Measurements from ENCODE around the gene CCDC85A. TPM values are rescaled to one million over a fixed set of nuclear protein-coding genes. Genes with fewer than 3 reads are reported as not detected.

The CCDC85A gene
- total RNA-seq, 4 donors from 2014 or later: 2.7 to 3.7 (median 3.6) TPM

DNA sequence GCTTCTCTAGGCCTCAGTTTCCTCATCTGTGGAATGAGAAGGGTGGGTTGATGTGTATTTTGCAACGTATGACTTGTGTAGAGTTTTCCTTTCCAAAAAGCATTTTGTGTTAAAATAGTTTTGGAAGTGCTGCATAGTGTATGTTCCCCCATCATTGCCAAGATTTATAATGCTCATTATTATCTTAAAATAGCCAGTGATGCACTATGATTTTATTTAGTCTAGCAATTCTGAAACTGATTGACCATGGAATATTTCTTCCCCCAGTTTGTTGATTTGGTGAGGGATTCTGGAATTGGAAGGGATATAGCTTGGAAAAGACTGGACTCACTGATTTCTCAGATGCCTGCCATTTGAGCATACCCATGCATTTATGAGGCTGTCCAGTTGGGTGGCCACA lies 130.6 kb downstream of the CCDC85A start:
- intact Hi-C loops (cut with DNase I; ENCODE audit: low total_unique reads): no loop called here
- no peak overlapping the region for H3K4me3 ChIP-seq (ENCODE audit: low read depth, poor library complexity, severe bottlenecking)
- 53 to 68% methylated on average over 1 of the region's 1 CpG for WGBS, 2 donors
- DNase-seq (ENCODE audit: low spot score in 2 of 2): no peak
- TF ChIP-seq POLR2A (IDR thresholded peaks at IDR 0.05): no peak
- TF ChIP-seq, protein P1, sequence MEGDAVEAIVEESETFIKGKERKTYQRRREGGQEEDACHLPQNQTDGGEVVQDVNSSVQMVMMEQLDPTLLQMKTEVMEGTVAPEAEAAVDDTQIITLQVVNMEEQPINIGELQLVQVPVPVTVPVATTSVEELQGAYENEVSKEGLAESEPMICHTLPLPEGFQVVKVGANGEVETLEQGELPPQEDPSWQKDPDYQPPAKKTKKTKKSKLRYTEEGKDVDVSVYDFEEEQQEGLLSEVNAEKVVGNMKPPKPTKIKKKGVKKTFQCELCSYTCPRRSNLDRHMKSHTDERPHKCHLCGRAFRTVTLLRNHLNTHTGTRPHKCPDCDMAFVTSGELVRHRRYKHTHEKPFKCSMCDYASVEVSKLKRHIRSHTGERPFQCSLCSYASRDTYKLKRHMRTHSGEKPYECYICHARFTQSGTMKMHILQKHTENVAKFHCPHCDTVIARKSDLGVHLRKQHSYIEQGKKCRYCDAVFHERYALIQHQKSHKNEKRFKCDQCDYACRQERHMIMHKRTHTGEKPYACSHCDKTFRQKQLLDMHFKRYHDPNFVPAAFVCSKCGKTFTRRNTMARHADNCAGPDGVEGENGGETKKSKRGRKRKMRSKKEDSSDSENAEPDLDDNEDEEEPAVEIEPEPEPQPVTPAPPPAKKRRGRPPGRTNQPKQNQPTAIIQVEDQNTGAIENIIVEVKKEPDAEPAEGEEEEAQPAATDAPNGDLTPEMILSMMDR (IDR thresholded peaks at IDR 0.05): no peak

GRCh38 chr2:56314796-56315195 lies 131.0 kb downstream of the CCDC85A start:
- no peak overlapping the region for H3K4me3 ChIP-seq (ENCODE audit: low read depth, poor library complexity, severe bottlenecking)
- DNase-seq (ENCODE audit: low spot score in 2 of 2): no peak
- intact Hi-C loops (cut with DNase I; ENCODE audit: low total_unique reads): no loop called here
- no peak for TF ChIP-seq POLR2A (IDR thresholded peaks at IDR 0.05)
- TF ChIP-seq, protein P1 (IDR thresholded peaks at IDR 0.05): no peak
- 47 to 52% methylated on average over 2 of the region's 2 CpGs for WGBS, 2 donors

- no peak overlapping the region for H3K4me3 ChIP-seq (ENCODE audit: low read depth, poor library complexity, severe bottlenecking)
- intact Hi-C loops (cut with DNase I; ENCODE audit: low total_unique reads): no loop called here
- DNase-seq (ENCODE audit: low spot score in 2 of 2): no peak
- no peak for TF ChIP-seq POLR2A (IDR thresholded peaks at IDR 0.05)
- TF ChIP-seq, protein P1 (IDR thresholded peaks at IDR 0.05): no peak
These were observed 131.6 kb downstream of the CCDC85A start for GRCh38 chr2:56315376-56315775.

DNA sequence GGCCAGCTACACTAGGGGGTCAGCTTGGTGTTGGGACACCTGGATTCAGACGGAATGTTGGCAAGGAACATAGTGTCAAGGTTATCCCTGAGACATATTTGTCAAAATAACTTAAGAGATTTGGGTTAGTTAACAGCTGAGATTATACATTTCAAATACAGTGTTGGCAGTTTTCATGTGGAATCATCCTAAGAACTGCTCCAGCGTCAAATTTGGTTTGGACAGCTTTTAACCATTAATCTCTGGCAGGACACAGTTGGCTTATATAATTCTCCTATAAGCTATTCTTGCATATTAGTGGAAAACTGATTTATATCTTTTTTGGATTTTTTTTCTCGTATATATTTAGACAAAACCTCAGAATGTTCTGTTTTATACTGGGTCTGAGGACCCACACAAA lies 132.2 kb downstream of the CCDC85A start:
- 80 to 89% methylated on average over 3 of the region's 3 CpGs for WGBS, 2 donors
- no peak for TF ChIP-seq POLR2A (IDR thresholded peaks at IDR 0.05)
- TF ChIP-seq, protein P1 (IDR thresholded peaks at IDR 0.05): no peak
- intact Hi-C loops (cut with DNase I; ENCODE audit: low total_unique reads): no loop called here
- H3K4me3 ChIP-seq (ENCODE audit: low read depth, poor library complexity, severe bottlenecking): no peak overlapping the region
- DNase-seq (ENCODE audit: low spot score in 2 of 2): no peak

GRCh38 chr2:56318147-56318546 lies 134.4 kb downstream of the CCDC85A start:
- intact Hi-C loops (cut with DNase I; ENCODE audit: low total_unique reads): no loop called here
- no peak overlapping the region for H3K4me3 ChIP-seq (ENCODE audit: low read depth, poor library complexity, severe bottlenecking)
- DNase-seq (ENCODE audit: low spot score in 2 of 2): no peak
- TF ChIP-seq, protein P1 (IDR thresholded peaks at IDR 0.05): no peak
- no peak for TF ChIP-seq POLR2A (IDR thresholded peaks at IDR 0.05)
- WGBS, 2 donors: 92 to 94% methylated on average over 4 of the region's 4 CpGs

- H3K4me3 ChIP-seq (ENCODE audit: low read depth, poor library complexity, severe bottlenecking): no peak overlapping the region
- DNase-seq (ENCODE audit: low spot score in 2 of 2): no peak
- intact Hi-C loops (cut with DNase I; ENCODE audit: low total_unique reads): no loop called here
- 73 to 74% methylated on average over 3 of the region's 3 CpGs for WGBS, 2 donors
- TF ChIP-seq, protein P1 (IDR thresholded peaks at IDR 0.05): no peak
- no peak for TF ChIP-seq POLR2A (IDR thresholded peaks at IDR 0.05)
These were observed 142.0 kb downstream of the CCDC85A start for GRCh38 chr2:56325661-56326345.

Data from lower leg skin (tissue), 4 donors.